Activated CD4-positive, CD25-positive, alpha-beta regulatory T cell treated with anti-CD3 and anti-CD28 coated beads, Interleukin-2, amount 50 U/mL, for 72 hours (primary cell): ENCODE data around the gene UQCRQ.
"Not testable (repeated sequence)": the region's sequence is repeated elsewhere in the genome, so short reads cannot be mapped to it uniquely, and the experiment has no call there.

Experiments
- DNase-seq: peaks from one replicate; pipeline ENCODE4 v3.0.0; 2021

UQCRQ gene

GRCh38 chr5:132834057-132834456 is 32.4 kb upstream of the UQCRQ start:
- DNase-seq = no peak

GRCh38 chr5:132836852-132837251 is 29.6 kb upstream of the UQCRQ start:
- DNase-seq = no peak

- DNase-seq = no peak
These were observed 28.6 kb upstream of the UQCRQ start for GRCh38 chr5:132837868-132838267.

GRCh38 chr5:132838516-132839282 is 27.7 kb upstream of the UQCRQ start:
- DNase-seq = no peak

GRCh38 chr5:132839426-132840301 is 26.8 kb upstream of the UQCRQ start:
- DNase-seq = no peak

- no peak for DNase-seq
These were observed 26.1 kb upstream of the UQCRQ start for GRCh38 chr5:132840313-132840712.

- DNase-seq = no peak
These were observed 25.5 kb upstream of the UQCRQ start for GRCh38 chr5:132840896-132841295.

GRCh38 chr5:132841305-132841704 is 25.1 kb upstream of the UQCRQ start:
- DNase-seq = no peak

- no peak for DNase-seq
These were observed 18.2 kb upstream of the UQCRQ start for GRCh38 chr5:132848270-132848669.

- no peak for DNase-seq
These were observed 17.1 kb upstream of the UQCRQ start for GRCh38 chr5:132849347-132849746.

- DNase-seq = no peak
These were observed 16.4 kb upstream of the UQCRQ start for GRCh38 chr5:132850066-132850465.

- no peak for DNase-seq
These were observed 13.1 kb upstream of the UQCRQ start for GRCh38 chr5:132853323-132853722.

GRCh38 chr5:132853790-132854189 is 12.7 kb upstream of the UQCRQ start:
- DNase-seq = no peak

GRCh38 chr5:132854301-132854700 is 12.1 kb upstream of the UQCRQ start:
- no peak for DNase-seq

- DNase-seq = not testable (repeated sequence)
These were observed 11.4 kb upstream of the UQCRQ start for GRCh38 chr5:132854992-132855391.

GRCh38 chr5:132856011-132856410 is 10.4 kb upstream of the UQCRQ start:
- no peak for DNase-seq

- DNase-seq = no peak
These were observed 6.5 kb upstream of the UQCRQ start for GRCh38 chr5:132859889-132860437.

GRCh38 chr5:132860742-132861141 is 5.7 kb upstream of the UQCRQ start:
- DNase-seq = no peak

GRCh38 chr5:132865668-132866341 is 637 bp upstream of the UQCRQ start:
- DNase-seq = no peak

GRCh38 chr5:132867046-132867451 is 607 bp downstream of the UQCRQ start:
- no peak for DNase-seq

- no peak for DNase-seq
These were observed 2.3 kb downstream of the UQCRQ start for GRCh38 chr5:132868754-132869153.

- no peak for DNase-seq
These were observed 4.4 kb downstream of the UQCRQ start for GRCh38 chr5:132870801-132871200.
